Measurements from ENCODE around the gene RLIM. TPM values are rescaled to one million over a fixed set of nuclear protein-coding genes. Genes with fewer than 3 reads are reported as not detected.

RLIM gene
- total and polyA plus RNA-seq, 9 donors: 11.2 to 30.7 (median 17.1) TPM

GRCh38 chrX:74545880-74546523 lies 68.4 kb downstream of the RLIM start:
- Histone ChIP-seq H3K9me3 (replicated peaks; ENCODE audit: control insufficient read depth, low read depth, low read length) (no peaks in the 10 kb centered on the region), H3K4me1 (ENCODE audit: control insufficient read depth, insufficient read depth, low read length) (no peaks in the 10 kb centered on the region), H3K4me3 (ENCODE audit: low read length) (no peak overlapping the region), H3K27me3 (ENCODE audit: control insufficient read depth, insufficient read depth, low read length) (peaks cover 7% of the 10 kb centered on the region), H3K27ac (ENCODE audit: low read length) (no peak overlapping the region), H3K36me3 (ENCODE audit: control insufficient read depth, insufficient read depth, low read length) (no peaks in the 10 kb centered on the region)
- DNase-seq: no peak
- WGBS (ENCODE audit: insufficient coverage): 65% methylated on average over 1 of the region's 1 CpG

- H3K4me1 ChIP-seq (ENCODE audit: control insufficient read depth, insufficient read depth, low read length): peaks cover 11% of the 10 kb centered on the region
- H3K4me3 ChIP-seq (ENCODE audit: low read length): no peak overlapping the region
- no CpG with 5 or more reads among the region's 2 CpGs for WGBS (ENCODE audit: insufficient coverage)
- no peaks in the 10 kb centered on the region for H3K9me3 ChIP-seq (replicated peaks; ENCODE audit: control insufficient read depth, low read depth, low read length)
- H3K27me3 ChIP-seq (ENCODE audit: control insufficient read depth, insufficient read depth, low read length): peaks cover 21% of the 10 kb centered on the region
- DNase-seq: no peak
- H3K27ac ChIP-seq (ENCODE audit: low read length): no peak overlapping the region
- H3K36me3 ChIP-seq (ENCODE audit: control insufficient read depth, insufficient read depth, low read length): no peaks in the 10 kb centered on the region
Measured at GRCh38 chrX:74540635-74541249, 73.7 kb downstream of the RLIM start.

- Histone ChIP-seq H3K27me3 (ENCODE audit: control insufficient read depth, insufficient read depth, low read length) (peaks cover 30% of the 10 kb centered on the region), H3K4me3 (ENCODE audit: low read length) (peak overlapping the region; percentile 58), H3K27ac (ENCODE audit: low read length) (peak overlapping the region; percentile 98), H3K4me1 (ENCODE audit: control insufficient read depth, insufficient read depth, low read length) (peaks cover 26% of the 10 kb centered on the region), H3K36me3 (ENCODE audit: control insufficient read depth, insufficient read depth, low read length) (no peaks in the 10 kb centered on the region), H3K9me3 (replicated peaks; ENCODE audit: control insufficient read depth, low read depth, low read length) (no peaks in the 10 kb centered on the region)
- WGBS (ENCODE audit: insufficient coverage): 25% methylated on average over 22 of the region's 26 CpGs
- peak; percentile 86 for DNase-seq
Measured at GRCh38 chrX:74536832-74537371, 77.5 kb downstream of the RLIM start.

- H3K4me1 ChIP-seq (ENCODE audit: control insufficient read depth, insufficient read depth, low read length): peaks cover 26% of the 10 kb centered on the region
- peaks cover 6% of the 10 kb centered on the region for H3K36me3 ChIP-seq (ENCODE audit: control insufficient read depth, insufficient read depth, low read length)
- no peaks in the 10 kb centered on the region for H3K9me3 ChIP-seq (replicated peaks; ENCODE audit: control insufficient read depth, low read depth, low read length)
- 40% methylated on average over 30 of the region's 48 CpGs for WGBS (ENCODE audit: insufficient coverage)
- peak overlapping the region; percentile 58 for H3K4me3 ChIP-seq (ENCODE audit: low read length)
- peaks cover 30% of the 10 kb centered on the region for H3K27me3 ChIP-seq (ENCODE audit: control insufficient read depth, insufficient read depth, low read length)
- DNase-seq: peak; percentile 97
- peak overlapping the region; percentile 98 for H3K27ac ChIP-seq (ENCODE audit: low read length)
Measured at GRCh38 chrX:74536152-74536831, 78.1 kb downstream of the RLIM start.

- Histone ChIP-seq H3K4me3 (ENCODE audit: low read length) (peak overlapping the region; percentile 58), H3K27ac (ENCODE audit: low read length) (peak overlapping the region; percentile 98), H3K9me3 (replicated peaks; ENCODE audit: control insufficient read depth, low read depth, low read length) (no peaks in the 10 kb centered on the region), H3K4me1 (ENCODE audit: control insufficient read depth, insufficient read depth, low read length) (peaks cover 26% of the 10 kb centered on the region), H3K36me3 (ENCODE audit: control insufficient read depth, insufficient read depth, low read length) (peaks cover 10% of the 10 kb centered on the region), H3K27me3 (ENCODE audit: control insufficient read depth, insufficient read depth, low read length) (peaks cover 29% of the 10 kb centered on the region)
- WGBS (ENCODE audit: insufficient coverage): 34% methylated on average over 25 of the region's 37 CpGs
- DNase-seq: peak; percentile 92
Measured at GRCh38 chrX:74535408-74536151, 78.8 kb downstream of the RLIM start.

Other genes with a start within 250 kb of the RLIM start
- 18.9 TPM for gene SLC16A2, start 193.1 kb downstream of the RLIM start, total RNA-seq
- 10 to 100 TPM; 39.0 to 56.0 (median 46.1) TPM for gene SLC16A2, start 193.1 kb downstream of the RLIM start, polyA plus RNA-seq (ENCODE audit: insufficient read depth in 1 of 8, insufficient read length in 8 of 8, low replicate concordance in 1 of 8)

All from muscle of leg (tissue), 11 donors.